ENCODE measurements around the gene LYSET. TPM values are rescaled to one million over a fixed set of nuclear protein-coding genes. Genes with fewer than 3 reads are reported as not detected.

Gene LYSET
- total RNA-seq, 1 experiment from 2014 or later = 25.6 TPM

DNA sequence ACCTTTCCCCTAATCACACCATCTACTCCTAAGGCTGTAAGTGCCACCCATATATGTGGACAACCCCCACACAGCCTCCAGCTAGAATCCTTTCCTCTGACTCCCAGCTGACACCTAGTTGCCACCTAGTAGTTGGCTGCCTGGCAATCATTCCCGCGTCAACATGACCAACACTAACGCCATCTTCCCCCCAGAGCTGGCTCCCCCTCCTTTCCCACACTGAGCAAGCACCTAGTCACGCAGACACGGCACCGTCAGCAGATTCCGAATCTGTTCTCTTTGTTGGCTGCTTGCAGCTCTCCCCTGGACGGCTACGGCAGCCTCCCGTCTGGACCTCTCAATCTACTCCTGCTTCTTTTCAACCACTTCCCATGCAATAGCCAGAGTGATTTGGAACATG lies 49.7 kb downstream of the LYSET start (continued):
- no peak for TF ChIP-seq ZNF532 (CRISPR knock-in tag; IDR thresholded peaks at IDR 0.05; ENCODE audit: borderline replicate concordance)
- TF ChIP-seq, protein P1, sequence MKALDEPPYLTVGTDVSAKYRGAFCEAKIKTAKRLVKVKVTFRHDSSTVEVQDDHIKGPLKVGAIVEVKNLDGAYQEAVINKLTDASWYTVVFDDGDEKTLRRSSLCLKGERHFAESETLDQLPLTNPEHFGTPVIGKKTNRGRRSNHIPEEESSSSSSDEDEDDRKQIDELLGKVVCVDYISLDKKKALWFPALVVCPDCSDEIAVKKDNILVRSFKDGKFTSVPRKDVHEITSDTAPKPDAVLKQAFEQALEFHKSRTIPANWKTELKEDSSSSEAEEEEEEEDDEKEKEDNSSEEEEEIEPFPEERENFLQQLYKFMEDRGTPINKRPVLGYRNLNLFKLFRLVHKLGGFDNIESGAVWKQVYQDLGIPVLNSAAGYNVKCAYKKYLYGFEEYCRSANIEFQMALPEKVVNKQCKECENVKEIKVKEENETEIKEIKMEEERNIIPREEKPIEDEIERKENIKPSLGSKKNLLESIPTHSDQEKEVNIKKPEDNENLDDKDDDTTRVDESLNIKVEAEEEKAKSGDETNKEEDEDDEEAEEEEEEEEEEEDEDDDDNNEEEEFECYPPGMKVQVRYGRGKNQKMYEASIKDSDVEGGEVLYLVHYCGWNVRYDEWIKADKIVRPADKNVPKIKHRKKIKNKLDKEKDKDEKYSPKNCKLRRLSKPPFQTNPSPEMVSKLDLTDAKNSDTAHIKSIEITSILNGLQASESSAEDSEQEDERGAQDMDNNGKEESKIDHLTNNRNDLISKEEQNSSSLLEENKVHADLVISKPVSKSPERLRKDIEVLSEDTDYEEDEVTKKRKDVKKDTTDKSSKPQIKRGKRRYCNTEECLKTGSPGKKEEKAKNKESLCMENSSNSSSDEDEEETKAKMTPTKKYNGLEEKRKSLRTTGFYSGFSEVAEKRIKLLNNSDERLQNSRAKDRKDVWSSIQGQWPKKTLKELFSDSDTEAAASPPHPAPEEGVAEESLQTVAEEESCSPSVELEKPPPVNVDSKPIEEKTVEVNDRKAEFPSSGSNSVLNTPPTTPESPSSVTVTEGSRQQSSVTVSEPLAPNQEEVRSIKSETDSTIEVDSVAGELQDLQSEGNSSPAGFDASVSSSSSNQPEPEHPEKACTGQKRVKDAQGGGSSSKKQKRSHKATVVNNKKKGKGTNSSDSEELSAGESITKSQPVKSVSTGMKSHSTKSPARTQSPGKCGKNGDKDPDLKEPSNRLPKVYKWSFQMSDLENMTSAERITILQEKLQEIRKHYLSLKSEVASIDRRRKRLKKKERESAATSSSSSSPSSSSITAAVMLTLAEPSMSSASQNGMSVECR (CRISPR knock-in tag; IDR thresholded peaks at IDR 0.05; ENCODE audit: borderline replicate concordance) = no peak
- TF ChIP-seq, protein P2, sequence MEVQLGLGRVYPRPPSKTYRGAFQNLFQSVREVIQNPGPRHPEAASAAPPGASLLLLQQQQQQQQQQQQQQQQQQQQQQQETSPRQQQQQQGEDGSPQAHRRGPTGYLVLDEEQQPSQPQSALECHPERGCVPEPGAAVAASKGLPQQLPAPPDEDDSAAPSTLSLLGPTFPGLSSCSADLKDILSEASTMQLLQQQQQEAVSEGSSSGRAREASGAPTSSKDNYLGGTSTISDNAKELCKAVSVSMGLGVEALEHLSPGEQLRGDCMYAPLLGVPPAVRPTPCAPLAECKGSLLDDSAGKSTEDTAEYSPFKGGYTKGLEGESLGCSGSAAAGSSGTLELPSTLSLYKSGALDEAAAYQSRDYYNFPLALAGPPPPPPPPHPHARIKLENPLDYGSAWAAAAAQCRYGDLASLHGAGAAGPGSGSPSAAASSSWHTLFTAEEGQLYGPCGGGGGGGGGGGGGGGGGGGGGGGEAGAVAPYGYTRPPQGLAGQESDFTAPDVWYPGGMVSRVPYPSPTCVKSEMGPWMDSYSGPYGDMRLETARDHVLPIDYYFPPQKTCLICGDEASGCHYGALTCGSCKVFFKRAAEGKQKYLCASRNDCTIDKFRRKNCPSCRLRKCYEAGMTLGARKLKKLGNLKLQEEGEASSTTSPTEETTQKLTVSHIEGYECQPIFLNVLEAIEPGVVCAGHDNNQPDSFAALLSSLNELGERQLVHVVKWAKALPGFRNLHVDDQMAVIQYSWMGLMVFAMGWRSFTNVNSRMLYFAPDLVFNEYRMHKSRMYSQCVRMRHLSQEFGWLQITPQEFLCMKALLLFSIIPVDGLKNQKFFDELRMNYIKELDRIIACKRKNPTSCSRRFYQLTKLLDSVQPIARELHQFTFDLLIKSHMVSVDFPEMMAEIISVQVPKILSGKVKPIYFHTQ (CRISPR knock-in tag; IDR thresholded peaks at IDR 0.05) = no peak
- no peak for TF ChIP-seq CBFB (CRISPR knock-in tag; IDR thresholded peaks at IDR 0.05; ENCODE audit: low read depth)
- no peak for TF ChIP-seq ZNF263 (CRISPR knock-in tag; IDR thresholded peaks at IDR 0.05; ENCODE audit: low read depth)
- no peak for TF ChIP-seq SP1 (CRISPR knock-in tag; conservative IDR thresholded peaks at IDR 0.05)
- no peak for TF ChIP-seq ATF2 (CRISPR knock-in tag; IDR thresholded peaks at IDR 0.05; ENCODE audit: borderline replicate concordance, low read depth)
- no peak for TF ChIP-seq NR2C2 (CRISPR knock-in tag; IDR thresholded peaks at IDR 0.05)

Other genes with a start within 250 kb of the LYSET start
- 116 to 144 TPM (median 121 TPM) in 3 replicates for gene ITPK1, start 69.4 kb upstream of the LYSET start, total RNA-seq (2021)
- 16.7 to 18.1 TPM (median 17.2 TPM) in 3 replicates for gene MOAP1, start 420 bp upstream of the LYSET start, total RNA-seq (2021)
- gene GON7, start 21.7 kb downstream of the LYSET start, total RNA-seq (2021) = 7.1 to 8.0 TPM (median 7.4 TPM) in 3 replicates
- gene UBR7, start 21.9 kb downstream of the LYSET start, total RNA-seq (2021) = 21.1 to 28.9 TPM (median 24.0 TPM) in 3 replicates
- 29.2 to 34.1 TPM (median 31.3 TPM) in 3 replicates for gene BTBD7, start 147.7 kb downstream of the LYSET start, total RNA-seq (2021)
- not detected in 3 replicates for gene COX8C, start 161.9 kb downstream of the LYSET start, total RNA-seq (2021)
- gene UNC79, start 245.6 kb downstream of the LYSET start, total RNA-seq (2021) = 2.1 to 2.4 TPM (median 2.3 TPM) in 3 replicates

Measured in WTC11 (cell line).